ENCODE data around the gene NFASC. TPM values are rescaled to one million over a fixed set of nuclear protein-coding genes. Genes with fewer than 3 reads are reported as not detected.

NFASC gene
- total and polyA plus RNA-seq, 7 experiments from 2014 or later, result 0.31 TPM; not detected in 6

DNA sequence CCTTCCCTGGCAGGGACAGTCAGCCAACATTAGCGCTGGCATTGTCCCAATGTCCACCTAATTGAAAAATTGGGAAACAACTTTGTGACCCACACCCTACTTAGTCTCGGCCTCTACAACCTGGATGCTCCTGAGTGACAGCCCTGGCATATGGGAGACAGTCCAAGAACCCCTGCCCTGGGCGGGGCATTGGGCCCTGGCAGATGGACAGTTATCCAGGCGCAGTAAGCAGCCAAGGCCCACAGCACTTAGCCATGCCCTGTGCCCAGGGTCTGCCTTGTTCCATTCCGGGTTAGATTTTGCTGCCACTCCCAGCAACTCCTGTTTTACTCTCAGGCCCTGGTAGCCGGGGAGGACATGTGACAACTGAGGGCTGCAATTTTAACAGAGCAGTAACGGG lies 50.3 kb downstream of the NFASC start:
- no peaks in the 10 kb centered on the region for H3K27me3 ChIP-seq (ENCODE audit: control insufficient read depth in 2 of 2, insufficient read depth in 2 of 2, low read length in 2 of 2)
- peaks cover 0 to 27% (median 5%) of the 10 kb centered on the region in 5 donors for H3K27me3 Mint-ChIP-seq
- CTCF ChIA-PET, result no interaction called here
- H3K27ac ChIP-seq (ENCODE audit: low read depth, low read length), result no peak overlapping the region
- peaks cover 0 to 3% (median 0%) of the 10 kb centered on the region in 7 donors for H3K4me1 Mint-ChIP-seq
- DNase-seq (no peak), ATAC-seq (no peak)
- H3K27ac Mint-ChIP-seq, result no peak overlapping the region
- POLR2A ChIA-PET, result no interaction called here
- no peaks in the 10 kb centered on the region for H3K4me1 ChIP-seq (ENCODE audit: control insufficient read depth in 2 of 2, insufficient read depth in 2 of 2, low read length in 2 of 2)
- no peak overlapping the region for H3K4me3 Mint-ChIP-seq
- no peak overlapping the region for H3K4me3 ChIP-seq (ENCODE audit: low read length)
- H3K9me3 ChIP-seq (ENCODE audit: control insufficient read depth in 2 of 3, low read length in 3 of 3), result no peaks in the 10 kb centered on the region
- H3K36me3 ChIP-seq (ENCODE audit: control insufficient read depth in 2 of 3, insufficient read depth in 3 of 3, low read length in 3 of 3), result no peaks in the 10 kb centered on the region
- no peaks in the 10 kb centered on the region for H3K36me3 Mint-ChIP-seq
- H3K9me3 Mint-ChIP-seq, result no peaks in the 10 kb centered on the region
- intact Hi-C loops (cut with micrococcal nuclease), result no loop called here

DNA sequence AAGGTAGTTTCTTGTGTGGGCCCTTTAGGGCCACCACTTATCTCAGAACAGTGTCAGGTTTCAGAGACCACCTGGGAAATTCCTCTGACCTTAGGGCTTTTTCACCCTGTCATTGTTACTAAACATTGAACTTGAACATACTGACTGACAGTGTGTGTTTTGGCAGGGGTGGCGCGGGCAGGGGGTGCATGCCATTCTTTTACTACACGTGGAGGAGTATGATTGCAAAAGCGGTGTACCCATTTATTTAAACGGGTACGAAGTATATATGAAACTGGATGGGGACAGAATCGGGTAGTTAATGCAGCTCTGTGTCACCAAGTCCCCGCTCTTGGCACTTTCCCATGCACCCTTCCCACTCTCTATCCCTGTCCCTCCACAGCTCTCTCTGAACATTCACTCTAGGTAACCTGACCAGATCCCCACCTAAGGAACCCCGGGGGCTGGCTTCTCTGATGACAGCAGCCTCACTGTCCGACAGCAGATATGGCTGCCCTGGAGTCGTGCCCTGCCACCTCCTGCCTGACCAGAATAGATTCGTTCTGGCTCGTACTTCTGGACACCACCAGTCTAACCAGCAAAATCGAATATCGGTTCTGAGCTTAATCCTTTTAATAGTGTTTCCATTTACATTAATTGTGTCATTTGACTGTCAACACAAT lies 51.3 kb downstream of the NFASC start:
- H3K27me3 Mint-ChIP-seq, result peaks cover 0 to 30% (median 0%) of the 10 kb centered on the region in 5 donors
- H3K4me3 Mint-ChIP-seq, result no peak overlapping the region
- ChIA-PET CTCF (no interaction called here), POLR2A (no interaction called here)
- no peaks in the 10 kb centered on the region for H3K36me3 Mint-ChIP-seq
- H3K27ac Mint-ChIP-seq, result no peak overlapping the region
- H3K9me3 ChIP-seq (ENCODE audit: control insufficient read depth in 2 of 3, low read length in 3 of 3), result no peaks in the 10 kb centered on the region
- no peaks in the 10 kb centered on the region for H3K36me3 ChIP-seq (ENCODE audit: control insufficient read depth in 2 of 3, insufficient read depth in 3 of 3, low read length in 3 of 3)
- ATAC-seq, result no peak
- no peaks in the 10 kb centered on the region for H3K4me1 ChIP-seq (ENCODE audit: control insufficient read depth in 2 of 2, insufficient read depth in 2 of 2, low read length in 2 of 2)
- no peak for DNase-seq
- peaks cover 0 to 3% (median 0%) of the 10 kb centered on the region in 7 donors for H3K4me1 Mint-ChIP-seq
- H3K9me3 Mint-ChIP-seq, result no peaks in the 10 kb centered on the region
- H3K27me3 ChIP-seq (ENCODE audit: control insufficient read depth in 2 of 2, insufficient read depth in 2 of 2, low read length in 2 of 2), result no peaks in the 10 kb centered on the region
- no peak overlapping the region for H3K27ac ChIP-seq (ENCODE audit: low read depth, low read length)
- intact Hi-C loops (cut with micrococcal nuclease), result no loop called here
- H3K4me3 ChIP-seq (ENCODE audit: low read length), result no peak overlapping the region

- ATAC-seq (no peak), DNase-seq (peak in 1 of 9 donors; percentile 1)
- no peak overlapping the region for H3K4me3 Mint-ChIP-seq
- Histone ChIP-seq H3K36me3 (ENCODE audit: control insufficient read depth in 2 of 3, insufficient read depth in 3 of 3, low read length in 3 of 3) (no peaks in the 10 kb centered on the region), H3K4me1 (ENCODE audit: control insufficient read depth in 2 of 2, insufficient read depth in 2 of 2, low read length in 2 of 2) (no peaks in the 10 kb centered on the region), H3K4me3 (ENCODE audit: low read length) (no peak overlapping the region), H3K27ac (ENCODE audit: low read depth, low read length) (no peak overlapping the region), H3K9me3 (ENCODE audit: control insufficient read depth in 2 of 3, low read length in 3 of 3) (no peaks in the 10 kb centered on the region), H3K27me3 (ENCODE audit: control insufficient read depth in 2 of 2, insufficient read depth in 2 of 2, low read length in 2 of 2) (no peaks in the 10 kb centered on the region)
- intact Hi-C loops (cut with micrococcal nuclease), result no loop called here
- no peaks in the 10 kb centered on the region for H3K9me3 Mint-ChIP-seq
- ChIA-PET POLR2A (no interaction called here), CTCF (no interaction called here)
- H3K27ac Mint-ChIP-seq, result no peak overlapping the region
- peaks cover 0 to 33% (median 7%) of the 10 kb centered on the region in 5 donors for H3K27me3 Mint-ChIP-seq
- H3K4me1 Mint-ChIP-seq, result peaks cover 0 to 3% (median 0%) of the 10 kb centered on the region in 7 donors
- H3K36me3 Mint-ChIP-seq, result no peaks in the 10 kb centered on the region
Observed at GRCh38 chr1:204923201-204923600, 52.5 kb downstream of the NFASC start.

GRCh38 chr1:204923626-204924012 lies 53.0 kb downstream of the NFASC start:
- no peaks in the 10 kb centered on the region for H3K9me3 ChIP-seq (ENCODE audit: control insufficient read depth in 2 of 3, low read length in 3 of 3)
- H3K9me3 Mint-ChIP-seq, result no peaks in the 10 kb centered on the region
- no peaks in the 10 kb centered on the region for H3K27me3 ChIP-seq (ENCODE audit: control insufficient read depth in 2 of 2, insufficient read depth in 2 of 2, low read length in 2 of 2)
- peaks cover 0 to 3% (median 0%) of the 10 kb centered on the region in 7 donors for H3K4me1 Mint-ChIP-seq
- ATAC-seq (no peak), DNase-seq (no peak)
- no peak overlapping the region for H3K27ac Mint-ChIP-seq
- CTCF ChIA-PET, result no interaction called here
- no peak overlapping the region for H3K4me3 ChIP-seq (ENCODE audit: low read length)
- H3K36me3 Mint-ChIP-seq, result no peaks in the 10 kb centered on the region
- POLR2A ChIA-PET, result no interaction called here
- no peaks in the 10 kb centered on the region for H3K4me1 ChIP-seq (ENCODE audit: control insufficient read depth in 2 of 2, insufficient read depth in 2 of 2, low read length in 2 of 2)
- H3K36me3 ChIP-seq (ENCODE audit: control insufficient read depth in 2 of 3, insufficient read depth in 3 of 3, low read length in 3 of 3), result no peaks in the 10 kb centered on the region
- H3K4me3 Mint-ChIP-seq, result no peak overlapping the region
- H3K27me3 Mint-ChIP-seq, result peaks cover 0 to 33% (median 7%) of the 10 kb centered on the region in 5 donors
- intact Hi-C loops (cut with micrococcal nuclease), result no loop called here
- H3K27ac ChIP-seq (ENCODE audit: low read depth, low read length), result no peak overlapping the region

GRCh38 chr1:204924013-204924759 lies 53.5 kb downstream of the NFASC start:
- H3K4me3 ChIP-seq (ENCODE audit: low read length), result no peak overlapping the region
- H3K9me3 ChIP-seq (ENCODE audit: control insufficient read depth in 2 of 3, low read length in 3 of 3), result no peaks in the 10 kb centered on the region
- ATAC-seq (no peak), DNase-seq (peak in 1 of 9 donors; percentile 15)
- H3K27ac Mint-ChIP-seq, result no peak overlapping the region
- H3K27me3 Mint-ChIP-seq, result peaks cover 0 to 31% (median 7%) of the 10 kb centered on the region in 5 donors
- H3K36me3 ChIP-seq (ENCODE audit: control insufficient read depth in 2 of 3, insufficient read depth in 3 of 3, low read length in 3 of 3), result no peaks in the 10 kb centered on the region
- H3K4me1 ChIP-seq (ENCODE audit: control insufficient read depth in 2 of 2, insufficient read depth in 2 of 2, low read length in 2 of 2), result no peaks in the 10 kb centered on the region
- ChIA-PET POLR2A (no interaction called here), CTCF (no interaction called here)
- no peaks in the 10 kb centered on the region for H3K27me3 ChIP-seq (ENCODE audit: control insufficient read depth in 2 of 2, insufficient read depth in 2 of 2, low read length in 2 of 2)
- H3K4me1 Mint-ChIP-seq, result peaks cover 0 to 3% (median 0%) of the 10 kb centered on the region in 7 donors
- H3K9me3 Mint-ChIP-seq, result no peaks in the 10 kb centered on the region
- no peak overlapping the region for H3K4me3 Mint-ChIP-seq
- no peaks in the 10 kb centered on the region for H3K36me3 Mint-ChIP-seq
- no peak overlapping the region for H3K27ac ChIP-seq (ENCODE audit: low read depth, low read length)
- intact Hi-C loops (cut with micrococcal nuclease), result no loop called here

- Histone ChIP-seq H3K27me3 (ENCODE audit: control insufficient read depth in 2 of 2, insufficient read depth in 2 of 2, low read length in 2 of 2) (no peaks in the 10 kb centered on the region), H3K9me3 (ENCODE audit: control insufficient read depth in 2 of 3, low read length in 3 of 3) (no peaks in the 10 kb centered on the region), H3K4me1 (ENCODE audit: control insufficient read depth in 2 of 2, insufficient read depth in 2 of 2, low read length in 2 of 2) (no peaks in the 10 kb centered on the region), H3K4me3 (ENCODE audit: low read length) (no peak overlapping the region), H3K36me3 (ENCODE audit: control insufficient read depth in 2 of 3, insufficient read depth in 3 of 3, low read length in 3 of 3) (no peaks in the 10 kb centered on the region), H3K27ac (ENCODE audit: low read depth, low read length) (no peak overlapping the region)
- Mint-ChIP-seq H3K4me1 (peaks cover 0 to 3% (median 0%) of the 10 kb centered on the region in 7 donors), H3K27ac (no peak overlapping the region), H3K27me3 (peaks cover 0 to 23% (median 7%) of the 10 kb centered on the region in 5 donors), H3K36me3 (no peaks in the 10 kb centered on the region), H3K4me3 (no peak overlapping the region), H3K9me3 (no peaks in the 10 kb centered on the region)
- no peak for ATAC-seq
- no peak for DNase-seq
- CTCF ChIA-PET, result no interaction called here
- intact Hi-C loops (cut with micrococcal nuclease), result no loop called here
- POLR2A ChIA-PET, result no interaction called here
Observed at GRCh38 chr1:204925701-204926100, 55.0 kb downstream of the NFASC start.
